Neural progenitor cell (in vitro differentiated cells): Measurements from ENCODE around the gene PPAN. TPM values are rescaled to one million over a fixed set of nuclear protein-coding genes. Genes with fewer than 3 reads are reported as not detected.

Experiments used
- DNase-seq: peaks from one replicate; pipeline ENCODE4 v3.0.0-alpha.2; 2016; ENCODE audit warnings: low spot score
- H2AFZ ChIP-seq: fragments of 200-600 bp; sonication (generic); replicated peaks from 2 replicates; pipeline ENCODE4 v1.6.1; 2016; ENCODE audit warnings: antibody characterized with exemption
- H3F3A ChIP-seq: fragments of 200-600 bp; sonication (generic); 2 replicates; pipeline ENCODE4 v1.6.1; 2016; ENCODE audit warnings: antibody characterized with exemption, low read depth
- H3K27ac ChIP-seq: fragments of 200-600 bp; sonication (generic); 2 replicates; pipeline ENCODE4 v1.5.1; 2016; ENCODE audit warnings: mild to moderate bottlenecking
- H3K27me3 ChIP-seq: fragments of 200-600 bp; sonication (generic); 2 replicates; pipeline ENCODE4 v1.6.1; 2016; ENCODE audit warnings: mild to moderate bottlenecking, moderate library complexity
- H3K36me3 ChIP-seq: fragments of 200-600 bp; sonication (generic); 2 replicates; pipeline ENCODE4 v1.5.1; 2016
- H3K4me1 ChIP-seq: fragments of 200-600 bp; sonication (generic); 2 replicates; pipeline ENCODE4 v1.6.1; 2016; ENCODE audit warnings: mixed run types
- H3K4me2 ChIP-seq: fragments of 200-600 bp; sonication (generic); 2 replicates; pipeline ENCODE4 v1.6.1; 2016
- H3K4me3 ChIP-seq: fragments of 200-600 bp; sonication (generic); 2 replicates; pipeline ENCODE4 v1.5.1; 2016
- H3K79me2 ChIP-seq: fragments of 200-600 bp; sonication (generic); 2 replicates; pipeline ENCODE4 v1.6.1; 2016; ENCODE audit warnings: low read depth
- H3K9ac ChIP-seq: fragments of 200-600 bp; sonication (generic); 2 replicates; pipeline ENCODE4 v1.6.1; 2016
- H3K9me3 ChIP-seq: fragments of 200-600 bp; sonication (generic); 2 replicates; pipeline ENCODE4 v1.5.1; 2016; ENCODE audit warnings: low read depth
- H4K20me1 ChIP-seq: fragments of 200-600 bp; sonication (generic); 2 replicates; pipeline ENCODE4 v1.6.1; 2016; ENCODE audit warnings: low read depth
- H3K27ac Mint-ChIP-seq: 3 replicates; pipeline ENCODE4 v1.8.0; 2021; ENCODE audit warnings: mixed read lengths
- H3K27me3 Mint-ChIP-seq: 2 replicates; pipeline ENCODE4 v1.8.0; 2022; ENCODE audit warnings: low read depth, mild to moderate bottlenecking, inconsistent platforms, moderate library complexity, mixed read lengths; ENCODE audit not compliant: insufficient read depth
- H3K36me3 Mint-ChIP-seq: 3 replicates; pipeline ENCODE4 v1.8.0; 2021; ENCODE audit warnings: mixed read lengths
- H3K4me1 Mint-ChIP-seq: 3 replicates; pipeline ENCODE4 v1.8.0; 2021; ENCODE audit warnings: mixed read lengths
- H3K4me3 Mint-ChIP-seq: 3 replicates; pipeline ENCODE4 v1.8.0; 2021; ENCODE audit warnings: mild to moderate bottlenecking, moderate library complexity, mixed read lengths
- H3K9me3 Mint-ChIP-seq: 3 replicates; pipeline ENCODE4 v1.8.0; 2020; ENCODE audit warnings: mixed read lengths
- EZH2 ChIP-seq: fragments of 200-600 bp; sonication (generic); IDR thresholded peaks from 2 replicates; pipeline ENCODE4 v1.6.1; 2017; ENCODE audit warnings: antibody characterized with exemption, mild to moderate bottlenecking, moderate library complexity
- EZH2phosphoT487 ChIP-seq: fragments of 200-600 bp; sonication (generic); IDR thresholded peaks from 2 replicates; pipeline ENCODE4 v1.6.1; 2017; ENCODE audit warnings: antibody characterized with exemption
- total RNA-seq: library from RNA; depleted of rRNA; stranded (reverse); fragments of >200 nt; gene quantifications from 2 replicates; pipeline ENCODE4 v1.2.3, GENCODE V29; 2015; ENCODE audit warnings: low replicate concordance
- TF ChIP-seq, protein P1 (sequence below): fragments of 200-600 bp; sonication (generic); IDR thresholded peaks from 2 replicates; pipeline ENCODE4 v1.5.1; 2017; ENCODE audit warnings: antibody characterized with exemption, mild to moderate bottlenecking

The PPAN gene
- total RNA-seq, 1 donor from 2014 or later: 6.6 TPM

GRCh38 chr19:10146142-10146541, 40.0 kb downstream of the PPAN start:
- H3K36me3 ChIP-seq: no peaks in the 10 kb centered on the region
- no peaks in the 10 kb centered on the region for H3K9me3 ChIP-seq
- no peak overlapping the region for H3K27ac ChIP-seq
- peaks cover 32% of the 10 kb centered on the region for H3K36me3 Mint-ChIP-seq
- H3F3A ChIP-seq: no peaks in the 10 kb centered on the region
- H3K4me2 ChIP-seq: no peak overlapping the region
- H3K4me1 ChIP-seq: no peaks in the 10 kb centered on the region
- no peaks in the 10 kb centered on the region for H4K20me1 ChIP-seq
- no peak overlapping the region for H3K9ac ChIP-seq
- H3K79me2 ChIP-seq: no peaks in the 10 kb centered on the region
- H3K9me3 Mint-ChIP-seq: no peaks in the 10 kb centered on the region
- no peak overlapping the region for H3K27ac Mint-ChIP-seq
- no peak for DNase-seq
- H3K27me3 ChIP-seq: no peaks in the 10 kb centered on the region
- H2AFZ ChIP-seq: no peak overlapping the region
- no peaks in the 10 kb centered on the region for H3K27me3 Mint-ChIP-seq
- H3K4me1 Mint-ChIP-seq: no peaks in the 10 kb centered on the region
- no peak overlapping the region for H3K4me3 ChIP-seq
- TF ChIP-seq EZH2phosphoT487 (no peak), EZH2 (no peak)
- TF ChIP-seq, protein P1, sequence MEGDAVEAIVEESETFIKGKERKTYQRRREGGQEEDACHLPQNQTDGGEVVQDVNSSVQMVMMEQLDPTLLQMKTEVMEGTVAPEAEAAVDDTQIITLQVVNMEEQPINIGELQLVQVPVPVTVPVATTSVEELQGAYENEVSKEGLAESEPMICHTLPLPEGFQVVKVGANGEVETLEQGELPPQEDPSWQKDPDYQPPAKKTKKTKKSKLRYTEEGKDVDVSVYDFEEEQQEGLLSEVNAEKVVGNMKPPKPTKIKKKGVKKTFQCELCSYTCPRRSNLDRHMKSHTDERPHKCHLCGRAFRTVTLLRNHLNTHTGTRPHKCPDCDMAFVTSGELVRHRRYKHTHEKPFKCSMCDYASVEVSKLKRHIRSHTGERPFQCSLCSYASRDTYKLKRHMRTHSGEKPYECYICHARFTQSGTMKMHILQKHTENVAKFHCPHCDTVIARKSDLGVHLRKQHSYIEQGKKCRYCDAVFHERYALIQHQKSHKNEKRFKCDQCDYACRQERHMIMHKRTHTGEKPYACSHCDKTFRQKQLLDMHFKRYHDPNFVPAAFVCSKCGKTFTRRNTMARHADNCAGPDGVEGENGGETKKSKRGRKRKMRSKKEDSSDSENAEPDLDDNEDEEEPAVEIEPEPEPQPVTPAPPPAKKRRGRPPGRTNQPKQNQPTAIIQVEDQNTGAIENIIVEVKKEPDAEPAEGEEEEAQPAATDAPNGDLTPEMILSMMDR: no peak
- no peak overlapping the region for H3K4me3 Mint-ChIP-seq

- Mint-ChIP-seq H3K27me3 (peaks cover 2% of the 10 kb centered on the region), H3K36me3 (peaks cover 36% of the 10 kb centered on the region), H3K9me3 (no peaks in the 10 kb centered on the region), H3K27ac (no peak overlapping the region), H3K4me1 (no peaks in the 10 kb centered on the region), H3K4me3 (no peak overlapping the region)
- Histone ChIP-seq H3K4me1 (no peaks in the 10 kb centered on the region), H2AFZ (no peak overlapping the region), H3K9ac (no peak overlapping the region), H3K27me3 (no peaks in the 10 kb centered on the region), H3K4me3 (no peak overlapping the region), H3K36me3 (peaks cover 10% of the 10 kb centered on the region), H3K4me2 (no peak overlapping the region), H3K9me3 (no peaks in the 10 kb centered on the region), H3K79me2 (no peaks in the 10 kb centered on the region), H3K27ac (no peak overlapping the region), H4K20me1 (no peaks in the 10 kb centered on the region), H3F3A (no peaks in the 10 kb centered on the region)
- no peak for DNase-seq
- TF ChIP-seq, protein P1: no peak
- TF ChIP-seq EZH2phosphoT487 (no peak), EZH2 (no peak)
These were observed 43.3 kb downstream of the PPAN start for GRCh38 chr19:10149427-10149826.

- TF ChIP-seq, protein P1: no peak
- TF ChIP-seq EZH2: no peak
- TF ChIP-seq EZH2phosphoT487: no peak
- H4K20me1 ChIP-seq: no peaks in the 10 kb centered on the region
- no peak overlapping the region for H2AFZ ChIP-seq
- H3K27me3 ChIP-seq: no peaks in the 10 kb centered on the region
- no peak overlapping the region for H3K27ac ChIP-seq
- H3K79me2 ChIP-seq: no peaks in the 10 kb centered on the region
- no peak overlapping the region for H3K4me3 Mint-ChIP-seq
- no peaks in the 10 kb centered on the region for H3K4me1 Mint-ChIP-seq
- no peaks in the 10 kb centered on the region for H3F3A ChIP-seq
- H3K27ac Mint-ChIP-seq: no peak overlapping the region
- no peak overlapping the region for H3K4me3 ChIP-seq
- H3K4me1 ChIP-seq: no peaks in the 10 kb centered on the region
- peaks cover 36% of the 10 kb centered on the region for H3K36me3 Mint-ChIP-seq
- no peaks in the 10 kb centered on the region for H3K9me3 ChIP-seq
- no peak overlapping the region for H3K4me2 ChIP-seq
- no peaks in the 10 kb centered on the region for H3K9me3 Mint-ChIP-seq
- H3K27me3 Mint-ChIP-seq: peaks cover 2% of the 10 kb centered on the region
- H3K36me3 ChIP-seq: peaks cover 10% of the 10 kb centered on the region
- no peak for DNase-seq
- no peak overlapping the region for H3K9ac ChIP-seq
These were observed 45.4 kb downstream of the PPAN start for GRCh38 chr19:10151521-10151920.
